ENCODE data around the gene STMP1.

Gene STMP1

DNA sequence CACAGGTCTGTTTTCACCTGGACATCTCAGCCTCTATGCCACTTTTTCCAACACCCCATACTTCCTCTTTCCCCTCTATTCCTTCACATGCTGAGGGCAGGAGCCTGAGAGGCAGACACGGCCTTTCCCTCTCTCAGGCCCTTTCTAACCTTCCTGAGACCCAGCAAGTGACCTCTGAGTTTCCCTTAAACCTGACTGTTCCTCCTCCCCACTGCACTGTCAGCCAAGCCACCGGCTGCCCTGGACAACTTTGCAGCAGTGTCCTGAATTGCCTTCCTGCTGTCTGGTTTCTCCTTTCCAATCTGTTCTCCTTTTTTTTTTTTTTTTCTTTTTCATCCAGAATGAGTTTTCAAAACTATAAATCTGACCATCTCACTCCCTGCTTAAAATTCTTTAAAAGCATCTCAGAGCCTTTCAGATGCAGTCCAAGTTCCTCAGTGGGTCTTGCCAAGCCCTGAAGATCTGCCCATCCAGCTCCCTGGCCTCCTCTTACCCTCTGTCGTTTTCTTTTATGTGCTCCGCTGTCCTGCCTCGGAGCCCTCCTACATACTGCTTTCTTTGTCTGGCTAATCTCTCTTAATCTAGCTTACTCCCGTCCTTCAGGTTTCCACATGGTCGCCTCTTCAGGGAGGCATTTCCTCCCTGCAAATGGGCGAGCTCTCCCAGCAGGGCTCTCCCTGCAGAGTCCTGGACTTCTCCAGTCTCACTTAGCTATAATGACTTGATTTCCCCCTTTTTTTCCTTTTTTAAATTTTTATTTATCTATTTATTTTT is 35.1 kb downstream of the STMP1 start:
- DNase-seq (ENCODE audit: low read depth in 3 of 3), result no peak

DNA sequence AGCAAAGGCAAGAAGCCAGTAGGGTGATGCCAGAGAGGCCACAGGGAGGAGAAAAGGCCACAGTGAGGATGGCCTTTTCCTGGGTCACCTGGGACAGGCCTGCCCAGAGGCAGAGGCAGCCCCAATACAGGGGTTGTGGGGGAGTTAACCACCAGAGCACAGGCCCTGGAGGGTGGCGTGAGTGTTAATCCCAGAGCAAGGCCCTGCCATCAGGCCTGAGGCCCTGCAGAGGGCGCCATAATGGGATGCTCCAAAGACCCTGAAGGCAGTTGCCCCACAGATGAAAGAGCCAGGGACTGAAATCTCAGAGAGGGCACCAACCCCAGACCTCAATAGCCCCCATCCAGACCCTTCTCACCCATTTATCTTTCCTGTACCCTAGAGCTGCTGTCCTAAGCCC is 41.8 kb downstream of the STMP1 start:
- no peak for DNase-seq (ENCODE audit: low read depth in 3 of 3)

DNA sequence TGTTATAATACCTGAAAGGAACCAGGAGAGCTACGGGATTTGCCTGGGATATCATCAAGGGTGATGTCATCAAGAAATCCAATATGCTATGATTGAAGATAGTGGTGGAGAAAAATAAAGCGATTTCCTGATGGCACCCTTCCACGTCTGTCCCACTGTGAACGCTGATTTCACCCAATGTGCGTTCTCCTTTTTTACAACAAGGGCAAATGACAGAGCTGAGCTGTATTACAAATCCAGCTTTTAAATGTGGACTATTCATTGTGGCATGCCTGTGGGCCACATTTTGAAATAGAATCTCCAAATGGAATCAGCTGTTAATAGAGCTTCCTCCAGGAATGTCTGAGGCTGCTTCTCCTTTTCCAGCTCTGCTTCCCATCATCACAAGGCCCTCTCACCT is 42.4 kb downstream of the STMP1 start:
- no peak for DNase-seq (ENCODE audit: low read depth in 3 of 3)

DNA sequence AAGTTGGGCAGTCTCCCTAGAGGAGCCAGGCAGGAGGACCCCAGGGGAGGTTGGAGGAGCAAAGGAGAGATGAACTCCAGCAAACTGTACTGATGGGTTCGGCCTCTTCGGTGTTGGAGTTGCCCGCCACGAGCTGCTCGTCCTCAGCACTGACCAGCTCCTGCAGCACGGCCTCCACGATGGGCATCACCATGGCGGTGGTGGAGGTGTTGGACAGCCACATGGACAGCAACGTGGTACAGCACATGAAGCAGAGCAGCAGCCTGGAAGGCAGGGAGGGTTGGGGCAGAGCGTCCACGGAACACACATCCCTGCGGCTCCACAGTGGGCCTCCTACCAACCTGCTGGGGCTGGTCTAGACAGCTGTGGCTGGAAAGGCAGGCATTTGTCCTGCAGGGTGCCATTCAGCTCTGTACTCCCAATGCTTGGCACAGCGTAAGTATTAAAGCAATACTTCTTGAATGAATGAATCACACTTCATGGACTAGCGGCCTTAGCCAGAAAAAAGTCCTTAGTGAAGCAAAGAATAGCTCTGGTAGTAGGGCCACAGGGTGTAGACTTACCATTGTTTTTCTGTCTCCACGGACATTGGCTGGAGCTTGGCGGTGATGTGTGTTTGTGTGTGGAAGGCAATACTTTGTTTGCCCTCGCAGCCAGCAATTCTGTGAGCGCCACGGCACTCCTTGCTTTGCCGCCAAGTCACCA is 43.9 kb downstream of the STMP1 start:
- no peak for DNase-seq (ENCODE audit: low read depth in 3 of 3)

DNA sequence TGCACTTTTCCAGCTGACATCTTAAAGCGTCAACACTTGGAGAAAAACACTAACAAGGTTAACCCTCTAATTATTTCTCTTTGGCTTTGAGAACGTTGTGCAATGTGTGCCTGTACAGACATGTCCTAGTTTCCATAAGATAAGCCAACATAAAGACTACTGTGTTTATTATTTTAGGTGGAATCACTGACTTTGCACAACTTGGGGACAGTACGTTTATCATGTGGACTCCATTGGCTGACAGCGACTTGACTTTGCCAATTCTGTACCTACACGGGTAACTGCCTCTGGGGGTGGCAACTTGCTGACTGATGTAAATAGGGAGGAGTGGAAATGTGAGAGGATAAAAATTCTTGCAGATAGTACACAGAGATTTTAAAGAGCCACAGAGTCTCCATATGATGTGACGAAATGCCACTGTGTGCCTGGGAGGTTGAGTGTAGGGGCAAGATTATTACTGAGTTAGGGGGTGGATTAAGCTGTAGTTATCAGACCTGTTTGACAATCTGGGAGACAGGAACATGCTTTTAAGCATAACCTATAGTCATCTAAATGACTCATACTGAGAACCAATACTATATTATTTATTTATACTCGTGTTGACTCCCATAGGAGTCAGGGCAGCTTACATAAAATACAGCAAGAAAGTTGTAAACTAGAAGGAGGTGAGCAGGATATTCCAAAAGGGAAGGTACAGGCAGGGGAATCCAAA is 44.7 kb downstream of the STMP1 start:
- DNase-seq (ENCODE audit: low read depth in 3 of 3), result no peak

DNA sequence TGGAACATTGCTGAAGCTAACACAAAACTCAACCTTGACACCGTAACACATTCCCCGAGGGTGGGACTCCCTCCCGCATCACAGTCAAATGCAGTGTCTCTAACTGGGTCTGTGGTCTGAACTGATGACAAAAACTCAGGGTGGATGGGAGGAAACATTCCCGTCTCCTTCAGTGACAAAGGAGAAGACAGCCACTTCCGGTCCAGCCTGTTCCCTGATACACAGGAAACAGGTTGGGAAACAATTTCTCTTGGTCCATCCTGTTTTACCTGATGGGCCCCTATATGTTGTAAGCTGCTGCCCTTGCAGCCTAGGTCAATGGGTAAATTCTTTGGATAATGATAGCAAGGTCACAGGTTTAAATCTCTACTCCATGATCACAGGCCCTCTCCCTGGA is 45.3 kb downstream of the STMP1 start:
- no peak for DNase-seq (ENCODE audit: low read depth in 3 of 3)

DNA sequence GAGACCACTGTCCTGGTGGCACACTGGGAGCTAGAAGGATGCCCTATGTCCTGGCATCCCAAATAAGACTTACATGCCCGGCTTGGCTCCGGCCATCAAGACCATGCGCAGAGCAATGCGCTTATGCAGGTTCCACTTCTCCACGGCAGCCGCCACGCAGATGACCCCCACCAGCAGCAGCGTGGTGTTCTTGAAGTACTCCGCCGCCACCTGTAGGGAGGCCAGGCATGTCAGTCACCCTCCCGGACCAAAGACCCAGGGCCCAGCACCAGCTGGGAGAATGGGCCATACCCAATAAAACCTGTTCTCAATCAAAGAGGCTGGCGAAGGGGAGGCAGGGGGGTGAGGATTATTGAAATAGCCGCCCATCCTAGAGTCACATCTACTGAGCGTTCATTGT is 45.7 kb downstream of the STMP1 start:
- no peak for DNase-seq (ENCODE audit: low read depth in 3 of 3)

DNA sequence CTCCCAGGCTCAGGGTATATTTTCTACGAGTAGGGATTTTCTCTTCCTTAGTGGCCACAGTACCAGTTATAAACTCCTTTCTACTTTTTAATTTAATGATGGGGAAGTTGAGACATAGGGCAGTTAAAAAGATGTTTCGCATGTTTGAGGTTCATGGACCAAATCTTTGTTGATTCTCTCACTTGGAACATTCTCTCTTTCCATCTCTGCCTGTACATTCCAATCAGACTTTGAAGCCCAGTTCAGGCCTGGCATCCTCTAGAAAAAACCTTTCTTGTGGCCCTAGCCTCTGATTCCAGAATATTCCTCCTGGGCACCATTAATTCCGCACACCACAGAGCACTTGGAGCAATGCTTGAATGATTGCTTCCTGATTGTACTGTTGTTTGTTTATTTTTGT is 47.2 kb downstream of the STMP1 start:
- DNase-seq (ENCODE audit: low read depth in 3 of 3), result no peak

DNA sequence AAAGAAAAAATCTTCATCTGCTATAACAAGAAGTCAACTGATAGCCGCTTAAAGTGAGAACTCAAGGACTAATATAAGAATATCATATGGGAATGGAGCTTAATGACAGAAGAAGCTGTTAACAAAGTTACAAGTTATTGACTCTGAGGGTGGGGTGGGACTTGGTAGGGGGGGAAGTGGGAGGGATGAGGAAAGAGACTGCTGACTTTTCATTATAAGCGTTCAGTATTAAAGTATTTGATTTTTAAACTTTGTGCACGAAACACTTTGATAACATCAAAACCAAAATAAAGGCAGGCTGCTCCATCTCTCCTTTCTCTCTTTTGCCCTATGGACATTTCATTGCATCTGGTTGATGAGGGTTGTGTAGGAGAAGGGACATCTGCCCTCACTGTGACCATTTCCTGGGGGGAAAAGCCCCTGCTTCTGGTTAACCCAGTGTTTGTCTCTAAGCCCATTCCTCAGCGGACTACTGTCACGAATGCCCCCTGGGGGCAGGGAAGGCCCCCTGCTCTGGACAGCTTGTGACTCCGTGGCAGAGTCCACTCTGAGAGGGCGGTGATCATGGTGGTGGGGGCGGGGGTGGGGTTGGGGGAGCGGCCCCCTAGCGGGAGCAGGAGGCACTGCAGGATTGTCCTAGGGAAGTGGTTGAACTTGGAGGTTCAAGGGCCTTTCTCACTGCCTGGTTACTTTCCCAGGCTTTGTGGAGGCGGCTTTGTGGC is 48.3 kb downstream of the STMP1 start:
- no peak for DNase-seq (ENCODE audit: low read depth in 3 of 3)

DNA sequence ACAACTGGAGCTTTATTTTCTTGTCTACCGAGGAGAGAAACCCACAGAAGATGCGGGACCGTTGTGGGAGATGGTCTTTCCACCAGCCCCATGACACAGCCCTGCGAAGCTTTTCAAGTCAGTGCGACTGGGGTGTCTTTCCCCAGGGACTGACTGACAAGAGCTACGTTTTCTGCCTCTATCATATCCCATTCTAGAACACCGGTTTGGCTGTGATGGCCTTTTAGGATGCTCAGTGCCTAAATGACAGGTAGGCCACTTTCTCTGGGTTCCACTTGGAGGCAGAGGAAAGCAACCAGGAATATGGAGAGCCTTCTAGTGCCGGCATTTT is 48.8 kb downstream of the STMP1 start:
- DNase-seq (ENCODE audit: low read depth in 3 of 3), result no peak

DNA sequence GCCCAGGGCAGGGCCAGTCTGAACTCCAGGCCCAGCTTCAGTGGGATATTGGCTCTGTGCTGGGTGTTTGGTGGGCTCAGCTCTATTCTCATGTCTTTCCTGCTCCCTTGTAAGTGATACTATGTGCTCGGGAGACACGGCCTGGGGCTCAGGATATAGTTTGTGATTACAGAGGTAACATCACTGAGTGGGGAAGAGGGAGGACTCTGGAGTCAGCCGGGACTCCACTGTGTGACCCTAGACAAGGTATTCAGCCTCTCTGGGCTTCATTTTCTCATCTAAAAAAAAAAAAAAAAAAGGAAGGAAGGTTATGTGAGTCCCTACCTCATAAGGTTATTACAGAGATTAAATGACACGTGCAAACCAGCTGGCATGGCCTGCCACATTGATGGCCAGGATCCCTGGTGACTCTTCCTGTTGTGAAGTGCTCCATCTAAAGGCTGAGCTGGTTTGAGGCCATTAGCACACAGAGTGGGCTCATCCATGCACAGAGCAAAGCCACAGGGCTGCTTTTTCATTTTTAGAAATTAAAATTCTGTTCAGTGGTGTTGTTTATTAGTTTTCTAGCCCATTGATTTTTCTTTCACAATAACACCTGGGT is 50.0 kb downstream of the STMP1 start:
- DNase-seq (ENCODE audit: low read depth in 3 of 3), result no peak

DNA sequence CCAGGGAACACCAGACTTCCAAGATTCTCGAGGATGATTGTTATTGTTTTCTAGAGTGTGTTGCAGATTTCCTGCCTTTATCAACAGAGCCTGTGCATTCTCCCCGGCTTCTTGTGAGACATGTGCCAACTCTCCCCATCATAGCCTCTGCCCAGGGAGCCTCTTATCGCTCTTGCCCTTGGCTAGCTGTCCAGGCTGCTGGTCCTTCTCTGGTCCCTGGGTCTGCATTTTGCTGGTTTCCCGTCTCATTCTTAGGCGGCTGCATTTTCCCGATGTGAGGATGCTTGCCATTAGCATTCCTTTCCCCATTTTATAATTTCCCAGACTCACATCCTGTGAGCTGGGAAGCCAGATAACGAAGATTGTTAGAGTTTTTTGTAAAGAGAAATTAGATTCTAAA is 50.5 kb downstream of the STMP1 start:
- no peak for DNase-seq (ENCODE audit: low read depth in 3 of 3)

DNA sequence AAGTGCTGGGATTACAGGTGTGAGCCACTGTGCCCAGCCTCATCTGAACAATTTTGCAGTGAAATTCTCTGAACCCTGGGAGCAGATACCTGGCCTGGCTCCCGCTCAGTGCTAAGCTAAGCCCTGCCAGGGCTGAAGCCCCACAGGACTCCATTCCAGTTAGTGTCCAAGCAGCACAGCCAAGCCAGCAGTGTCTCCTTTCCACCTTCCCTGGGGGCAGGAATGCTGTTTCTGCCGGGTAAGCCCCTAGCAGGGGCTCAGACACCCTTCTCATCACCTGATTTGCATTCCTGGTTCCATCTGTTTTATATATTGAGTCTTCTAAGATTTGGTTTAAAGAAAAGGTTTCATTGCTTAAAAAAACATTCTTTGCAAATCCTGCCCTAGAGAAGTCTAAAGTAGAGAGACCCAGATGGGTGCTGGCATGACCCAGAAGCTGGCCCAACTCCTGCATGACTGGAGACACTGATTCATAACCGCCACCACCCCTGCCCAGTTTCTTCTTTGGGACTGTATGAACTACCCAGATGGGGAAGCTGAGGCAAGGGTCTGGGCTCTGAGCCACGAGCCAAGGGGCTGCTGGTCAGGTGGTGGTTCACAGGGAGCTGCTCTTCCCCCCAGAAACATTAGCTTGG is 51.6 kb downstream of the STMP1 start:
- no peak for DNase-seq (ENCODE audit: low read depth in 3 of 3)

DNA sequence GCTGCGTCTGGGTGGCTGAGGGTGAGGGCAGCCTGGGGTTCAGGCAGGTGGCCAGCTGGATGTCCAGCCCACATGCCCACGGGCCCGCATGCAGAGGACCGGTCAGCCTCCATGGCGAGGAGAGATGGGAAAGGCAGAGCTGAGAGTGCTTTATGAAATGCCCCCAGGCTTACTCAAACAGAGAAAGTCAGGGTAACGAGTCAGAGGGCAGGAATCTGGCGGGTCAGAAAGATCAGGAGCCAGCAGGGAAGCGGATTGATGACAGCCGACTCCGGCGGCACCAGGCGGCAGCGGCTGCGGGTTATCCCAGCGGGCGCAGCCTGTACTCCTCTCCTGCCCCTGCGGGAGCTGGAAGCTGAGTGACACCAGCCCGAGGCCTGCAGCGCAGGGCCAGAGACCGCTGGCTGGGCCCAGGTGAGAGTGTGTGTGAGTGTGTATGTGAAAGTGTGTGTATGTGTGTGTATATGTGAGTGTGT is 52.3 kb downstream of the STMP1 start:
- no peak for DNase-seq (ENCODE audit: low read depth in 3 of 3)

DNA sequence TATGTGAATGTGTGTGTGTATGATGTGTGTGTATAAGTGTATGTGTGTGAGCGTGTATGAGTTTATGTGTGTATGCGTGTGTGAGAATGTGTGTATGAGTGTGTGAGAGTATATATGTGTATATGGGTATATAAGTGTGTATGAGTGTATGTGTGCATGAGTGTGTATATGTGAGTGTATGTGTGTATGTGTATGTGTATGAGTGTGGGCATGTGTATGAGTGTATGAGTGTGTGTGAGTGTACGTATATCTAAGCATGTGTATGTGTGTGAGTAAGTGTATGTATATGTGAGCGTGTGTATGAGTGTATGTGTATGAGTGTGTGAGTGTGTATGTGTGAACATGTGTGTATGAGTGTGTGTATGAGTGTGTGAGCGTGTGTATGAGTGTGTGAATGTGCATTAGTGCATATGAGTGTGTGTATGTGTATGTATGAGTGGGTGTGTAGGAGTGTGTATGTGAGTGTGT is 52.8 kb downstream of the STMP1 start:
- no peak for DNase-seq (ENCODE audit: low read depth in 3 of 3)

DNA sequence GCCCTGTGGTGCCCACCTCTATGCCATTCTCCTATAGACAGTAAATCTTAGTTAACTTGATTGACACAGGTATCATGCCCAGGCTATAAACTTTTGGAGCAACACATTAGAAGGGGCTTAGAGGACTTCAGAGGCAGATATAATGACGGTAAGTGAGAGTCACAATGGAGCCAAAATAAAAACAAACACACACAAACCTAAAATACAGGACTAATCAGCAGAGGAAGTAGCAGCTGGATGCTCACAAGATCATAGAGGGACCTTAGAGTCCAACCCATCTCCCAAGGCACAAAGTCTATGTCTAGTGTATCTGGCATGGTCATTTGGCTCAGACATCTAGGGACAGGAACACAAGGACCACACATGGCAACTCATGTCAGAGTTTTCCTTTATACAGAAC is 53.4 kb downstream of the STMP1 start:
- DNase-seq (ENCODE audit: low read depth in 3 of 3), result no peak

DNA sequence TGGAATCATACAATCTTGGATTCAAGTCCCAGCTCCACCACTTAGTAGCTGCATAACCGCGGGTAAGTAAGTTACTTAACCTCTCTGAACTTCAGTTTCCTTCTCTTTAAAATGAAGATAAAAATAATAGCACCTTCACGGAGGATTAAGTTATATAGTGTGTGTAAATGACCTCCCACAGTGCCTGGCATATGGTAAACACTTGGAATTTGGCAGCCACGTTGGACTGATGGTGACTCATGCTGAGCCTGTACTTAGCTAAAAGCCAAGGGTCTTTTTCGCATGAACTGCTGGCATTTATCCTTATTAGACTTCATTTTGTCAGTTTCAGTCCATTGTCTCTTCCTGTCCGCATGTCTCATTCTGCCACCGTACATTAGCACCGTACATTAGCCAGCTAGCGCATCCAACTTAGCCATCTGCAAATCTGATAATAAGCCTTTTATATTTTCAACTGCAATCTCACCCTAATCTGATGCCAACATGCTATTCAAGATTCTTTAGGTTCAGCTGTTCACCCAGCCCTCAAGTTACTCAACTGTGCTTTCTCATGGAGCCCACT is 54.4 kb downstream of the STMP1 start:
- no peak for DNase-seq (ENCODE audit: low read depth in 3 of 3)

DNA sequence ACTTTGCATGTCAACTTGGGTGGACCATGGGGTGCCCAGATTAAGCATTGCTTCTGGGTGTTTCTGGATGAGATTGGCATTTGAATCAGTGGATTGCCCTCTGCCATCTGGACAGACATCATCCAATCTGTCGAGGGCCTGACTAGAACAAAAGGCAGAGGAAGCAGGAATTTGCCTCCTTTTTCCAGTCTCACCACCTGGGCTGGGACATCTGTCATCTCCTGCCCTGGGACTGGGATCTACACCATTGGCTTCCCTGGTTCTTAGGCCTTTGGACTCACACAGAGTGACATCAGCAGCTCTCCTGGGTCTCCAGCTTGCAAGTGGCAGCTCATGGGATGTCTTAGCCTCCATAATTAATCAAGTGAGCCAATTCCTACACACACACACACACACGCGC is 55.4 kb downstream of the STMP1 start:
- no peak for DNase-seq (ENCODE audit: low read depth in 3 of 3)

DNA sequence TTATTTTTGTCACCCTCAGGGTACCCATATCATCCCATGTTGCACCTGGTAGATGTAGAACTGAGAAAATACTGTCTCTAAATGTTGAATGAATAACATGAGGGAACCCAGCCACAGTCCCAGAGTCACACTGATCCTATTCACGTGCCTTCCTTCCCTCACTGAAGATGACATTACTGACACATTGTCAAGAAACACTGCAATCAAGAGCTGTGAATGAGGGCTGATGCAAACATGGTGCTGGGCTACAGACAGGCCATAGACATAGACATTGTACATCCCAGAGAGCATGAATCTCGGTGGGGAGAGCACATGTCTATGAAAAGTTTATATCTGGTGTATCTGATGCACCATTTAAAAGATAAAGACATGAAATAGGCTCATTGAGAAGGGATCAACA is 55.9 kb downstream of the STMP1 start:
- DNase-seq (ENCODE audit: low read depth in 3 of 3), result no peak

DNA sequence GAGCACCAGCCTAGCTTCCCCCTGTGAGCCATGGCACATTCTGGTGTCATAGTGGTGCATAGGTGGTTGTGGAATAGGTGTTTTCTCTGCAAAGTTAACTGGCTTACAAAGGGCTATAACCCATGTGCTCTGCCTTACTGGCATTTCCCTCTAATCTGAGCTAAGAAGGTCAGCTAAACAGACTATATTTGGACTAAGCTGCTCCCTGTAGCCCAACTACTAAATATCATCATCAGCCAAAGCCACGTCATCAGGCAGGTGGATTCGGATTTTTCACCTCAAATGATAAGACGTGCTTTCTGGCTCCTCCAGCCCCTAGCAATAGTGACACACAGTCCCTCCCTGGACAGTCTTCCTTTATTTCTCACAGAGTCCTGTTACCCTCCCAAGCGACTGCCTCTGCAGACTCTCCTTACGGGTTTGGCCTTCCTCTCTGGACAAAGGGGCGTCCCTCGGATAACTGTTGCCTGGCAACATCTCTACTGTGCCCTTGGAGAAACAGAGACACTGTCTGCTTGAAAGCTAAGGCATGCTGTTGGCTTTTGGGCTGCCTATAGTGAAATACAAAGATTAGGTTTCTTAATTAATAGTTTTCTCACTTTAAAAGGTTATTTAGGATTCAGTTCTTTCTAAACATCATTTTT is 56.6 kb downstream of the STMP1 start:
- DNase-seq (ENCODE audit: low read depth in 3 of 3), result no peak

Measured in stimulated activated CD4-positive, alpha-beta T cell treated with anti-CD3 and anti-CD28 coated beads, TNF-alpha, amount 100 ng/mL, for 4 hours (primary cell).